Calu3 (cell line): Measurements from ENCODE around the gene UVRAG. TPM values are rescaled to one million over a fixed set of nuclear protein-coding genes. Genes with fewer than 3 reads are reported as not detected.

Experiments used
- BruUV-seq: library from RNA; stranded (reverse); fragments of 400-500 nt; replicated peaks from 2 replicates; lab custom pipeline; 2021; lab: Mats Ljungman, UMichigan
- CTCF ChIA-PET: fragments of 300-600 bp; sonication (Branson Sonifier 250); formaldehyde crosslinking; loops from one replicate; lab custom pipeline; 2022; ENCODE audit warnings: antibody characterized with exemption; lab: Charles Lee
- DNase-seq: peaks from one replicate; pipeline ENCODE4 v3.0.0; 2022
- H3K27ac Mint-ChIP-seq: one replicate; pipeline ENCODE4 v1.8.0; 2022; ENCODE audit warnings: mixed read lengths; ENCODE audit not compliant: unreplicated experiment
- H3K27me3 Mint-ChIP-seq: one replicate; pipeline ENCODE4 v1.8.0; 2022; ENCODE audit warnings: mixed read lengths; ENCODE audit not compliant: unreplicated experiment
- H3K36me3 Mint-ChIP-seq: one replicate; pipeline ENCODE4 v1.8.0; 2022; ENCODE audit warnings: mild to moderate bottlenecking, moderate library complexity, mixed read lengths; ENCODE audit not compliant: insufficient read depth, unreplicated experiment
- H3K4me1 Mint-ChIP-seq: one replicate; pipeline ENCODE4 v1.8.0; 2022; ENCODE audit warnings: mild to moderate bottlenecking, low read depth, mixed read lengths; ENCODE audit not compliant: unreplicated experiment
- H3K4me3 Mint-ChIP-seq: one replicate; pipeline ENCODE4 v1.8.0; 2022; ENCODE audit warnings: mild to moderate bottlenecking, low read depth, moderate library complexity, mixed read lengths; ENCODE audit not compliant: unreplicated experiment
- H3K9me3 Mint-ChIP-seq: one replicate; pipeline ENCODE4 v1.8.0; 2022; ENCODE audit warnings: low read depth, mixed read lengths; ENCODE audit not compliant: unreplicated experiment
- intact Hi-C: fragments of 100-400 bp; cut with micrococcal nuclease; formaldehyde crosslinking; loops from one replicate; pipeline ENCODE4 v1.10.0; 2022; ENCODE audit not compliant: unreplicated experiment
- total RNA-seq: library from RNA; stranded (reverse); gene quantifications from 2 replicates; pipeline ENCODE4 v1.2.3, GENCODE V29; 2022
- TF ChIP-seq, protein P1 (sequence below): fragments of 200-600 bp; IDR thresholded peaks from one replicate; pipeline ENCODE4 v1.8.0; 2022; ENCODE audit warnings: antibody characterized with exemption; ENCODE audit not compliant: unreplicated experiment

Gene UVRAG
- total RNA-seq, 1 experiment from 2014 or later = 18.5 TPM

DNA sequence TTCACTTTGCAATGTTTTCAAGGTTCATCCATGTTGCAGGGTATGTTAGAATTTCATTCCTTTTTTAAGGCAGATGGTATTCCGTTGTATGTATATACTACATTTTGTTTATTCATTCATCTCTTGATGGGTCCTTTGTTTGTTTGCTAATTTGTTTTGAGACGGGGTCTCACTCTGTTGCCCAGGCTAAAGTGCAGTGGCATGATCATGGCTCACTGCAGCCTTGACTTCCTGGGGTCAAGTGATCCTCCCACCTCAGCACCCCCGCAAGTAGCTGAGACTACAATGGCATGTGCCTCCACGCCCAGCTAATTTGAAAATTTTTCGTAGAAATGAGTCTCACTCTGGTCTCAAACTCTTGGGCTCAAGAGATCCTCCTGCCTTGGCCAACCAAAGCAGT lies 6.2 kb downstream of the UVRAG start:
- no peaks in the 10 kb centered on the region for H3K36me3 Mint-ChIP-seq
- no peak overlapping the region for H3K4me3 Mint-ChIP-seq
- H3K4me1 Mint-ChIP-seq = peaks cover 13% of the 10 kb centered on the region
- H3K27me3 Mint-ChIP-seq = no peaks in the 10 kb centered on the region
- TF ChIP-seq, protein P1, sequence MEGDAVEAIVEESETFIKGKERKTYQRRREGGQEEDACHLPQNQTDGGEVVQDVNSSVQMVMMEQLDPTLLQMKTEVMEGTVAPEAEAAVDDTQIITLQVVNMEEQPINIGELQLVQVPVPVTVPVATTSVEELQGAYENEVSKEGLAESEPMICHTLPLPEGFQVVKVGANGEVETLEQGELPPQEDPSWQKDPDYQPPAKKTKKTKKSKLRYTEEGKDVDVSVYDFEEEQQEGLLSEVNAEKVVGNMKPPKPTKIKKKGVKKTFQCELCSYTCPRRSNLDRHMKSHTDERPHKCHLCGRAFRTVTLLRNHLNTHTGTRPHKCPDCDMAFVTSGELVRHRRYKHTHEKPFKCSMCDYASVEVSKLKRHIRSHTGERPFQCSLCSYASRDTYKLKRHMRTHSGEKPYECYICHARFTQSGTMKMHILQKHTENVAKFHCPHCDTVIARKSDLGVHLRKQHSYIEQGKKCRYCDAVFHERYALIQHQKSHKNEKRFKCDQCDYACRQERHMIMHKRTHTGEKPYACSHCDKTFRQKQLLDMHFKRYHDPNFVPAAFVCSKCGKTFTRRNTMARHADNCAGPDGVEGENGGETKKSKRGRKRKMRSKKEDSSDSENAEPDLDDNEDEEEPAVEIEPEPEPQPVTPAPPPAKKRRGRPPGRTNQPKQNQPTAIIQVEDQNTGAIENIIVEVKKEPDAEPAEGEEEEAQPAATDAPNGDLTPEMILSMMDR = no peak
- no TSS peak for BruUV-seq
- DNase-seq = no peak
- intact Hi-C loops = no loop called here
- CTCF ChIA-PET = no interaction called here
- H3K9me3 Mint-ChIP-seq = no peaks in the 10 kb centered on the region
- H3K27ac Mint-ChIP-seq = no peak overlapping the region

DNA sequence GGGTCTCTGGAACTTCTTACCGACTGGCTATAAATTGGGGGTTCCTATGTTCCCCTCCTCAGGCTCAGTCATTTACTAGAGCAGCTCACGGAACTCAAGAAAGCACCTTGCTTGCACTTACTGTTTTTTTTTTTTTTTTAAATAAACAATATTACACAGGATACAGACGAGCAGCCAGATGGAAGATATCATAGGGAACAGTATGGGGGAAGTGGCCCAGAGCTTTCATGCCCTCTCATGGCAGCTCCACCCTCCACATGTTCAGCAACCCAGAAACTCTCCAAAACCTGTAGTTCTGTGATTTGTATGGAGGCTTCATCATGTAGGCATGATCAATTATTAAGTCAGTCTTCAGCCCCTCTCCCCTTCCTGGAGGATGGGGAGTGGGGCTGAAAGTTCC lies 7.5 kb downstream of the UVRAG start:
- BruUV-seq = no TSS peak
- Mint-ChIP-seq H3K27ac (no peak overlapping the region), H3K9me3 (no peaks in the 10 kb centered on the region), H3K36me3 (no peaks in the 10 kb centered on the region), H3K4me3 (no peak overlapping the region), H3K27me3 (no peaks in the 10 kb centered on the region), H3K4me1 (peaks cover 21% of the 10 kb centered on the region)
- TF ChIP-seq, protein P1 = no peak
- no peak for DNase-seq
- CTCF ChIA-PET = interaction anchor here (0.7 to 0.8 kb wide), 2 partner anchors 22 to 1652 kb away, joined by 3 read pairs; no protein-coding TSS in a partner anchor
- intact Hi-C loops = no loop called here

DNA sequence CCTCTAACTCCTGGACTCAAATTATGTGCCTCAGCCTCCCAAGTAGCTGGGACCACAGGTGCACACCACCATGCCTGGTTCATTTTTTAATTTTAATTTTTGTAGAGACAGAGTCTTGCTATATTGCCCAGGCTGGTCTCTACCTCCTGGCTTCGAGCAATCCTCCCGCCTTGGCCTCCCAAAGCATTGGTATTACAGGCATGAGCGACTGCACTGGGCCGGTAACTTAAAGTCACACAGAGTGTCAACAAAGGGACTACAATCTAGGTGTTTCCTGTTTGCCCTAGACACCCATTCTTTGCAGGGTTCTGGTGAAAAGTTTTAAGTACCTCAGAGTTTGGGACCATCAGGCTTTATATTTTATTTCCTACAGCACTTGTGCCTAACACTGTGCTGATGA lies 8.4 kb downstream of the UVRAG start:
- TF ChIP-seq, protein P1 = no peak
- intact Hi-C loops = no loop called here
- BruUV-seq = no TSS peak
- DNase-seq = no peak
- Mint-ChIP-seq H3K27me3 (no peaks in the 10 kb centered on the region), H3K36me3 (no peaks in the 10 kb centered on the region), H3K9me3 (no peaks in the 10 kb centered on the region), H3K4me1 (peaks cover 21% of the 10 kb centered on the region), H3K27ac (no peak overlapping the region), H3K4me3 (no peak overlapping the region)
- CTCF ChIA-PET = no interaction called here

DNA sequence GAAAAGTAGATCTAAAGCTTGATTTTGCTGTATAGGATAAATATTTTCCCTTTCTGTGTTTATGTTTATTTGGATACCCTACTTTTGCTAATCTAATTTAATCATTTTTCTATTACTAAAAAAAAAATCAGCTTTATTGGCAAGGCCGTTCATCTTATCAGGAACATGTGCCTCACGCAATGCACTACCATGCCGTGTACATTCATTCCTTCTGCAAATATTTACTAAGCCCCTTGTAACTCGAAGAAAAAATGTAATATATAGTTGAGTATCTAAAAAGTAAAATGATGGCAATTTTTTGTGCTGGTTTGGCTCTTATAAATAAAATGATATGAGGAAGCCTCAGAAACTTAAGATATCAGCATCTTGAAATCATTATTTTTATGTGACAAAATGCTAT lies 8.9 kb downstream of the UVRAG start:
- intact Hi-C loops = no loop called here
- H3K36me3 Mint-ChIP-seq = no peaks in the 10 kb centered on the region
- no peaks in the 10 kb centered on the region for H3K9me3 Mint-ChIP-seq
- no TSS peak for BruUV-seq
- DNase-seq = no peak
- CTCF ChIA-PET = interaction anchor here (0.7 kb wide), 1 partner anchor 419 kb away, joined by 3 read pairs; no protein-coding TSS in a partner anchor
- H3K27me3 Mint-ChIP-seq = no peaks in the 10 kb centered on the region
- peaks cover 21% of the 10 kb centered on the region for H3K4me1 Mint-ChIP-seq
- TF ChIP-seq, protein P1 = no peak
- peak overlapping the region; percentile 42 for H3K27ac Mint-ChIP-seq
- no peak overlapping the region for H3K4me3 Mint-ChIP-seq
